HEK293T (cell line): ENCODE measurements around the gene NPIPB8.
"Not testable (repeated sequence)": the region's sequence is repeated elsewhere in the genome, so short reads cannot be mapped to it uniquely, and the experiment has no call there.

Experiments used
- CTCF ChIA-PET: fragments of 350-600 bp; formaldehyde crosslinking; extraction: SDS; loops from one replicate; lab custom pipeline; 2021; ENCODE audit warnings: antibody characterized with exemption, inconsistent platforms; lab: Yijun Ruan, JAX
- POLR2A ChIA-PET: fragments of 350-600 bp; formaldehyde crosslinking; extraction: SDS; loops from one replicate; lab custom pipeline; 2020; ENCODE audit warnings: antibody characterized with exemption, inconsistent platforms; lab: Yijun Ruan, JAX
- DNase-seq: peaks from one replicate; pipeline ENCODE4 v3.0.0; 2012; ENCODE audit warnings: mixed read lengths; ENCODE audit errors: extremely low spot score
- ARNT ChIP-seq: fragments of 450-650 bp; IDR thresholded peaks from 2 replicates; pipeline ENCODE4 v1.6.1; 2017; ENCODE audit warnings: mild to moderate bottlenecking
- BHLHE40 ChIP-seq: fragments of 450-650 bp; IDR thresholded peaks from 2 replicates; pipeline ENCODE4 v1.6.1; 2016; ENCODE audit warnings: mild to moderate bottlenecking, moderate library complexity, borderline replicate concordance
- CTBP1 ChIP-seq: fragments of 450-650 bp; IDR thresholded peaks from 2 replicates; pipeline ENCODE4 v1.6.1; 2016; ENCODE audit warnings: borderline replicate concordance
- ELF4 ChIP-seq: fragments of 450-650 bp; IDR thresholded peaks from 2 replicates; pipeline ENCODE4 v1.6.1; 2017; ENCODE audit warnings: antibody characterized with exemption
- FOXA1 ChIP-seq: fragments of 450-650 bp; IDR thresholded peaks from 2 replicates; pipeline ENCODE4 v1.6.1; 2016; ENCODE audit warnings: mild to moderate bottlenecking
- FOXK2 ChIP-seq: fragments of 450-650 bp; IDR thresholded peaks from 2 replicates; pipeline ENCODE4 v1.6.1; 2016; ENCODE audit warnings: mild to moderate bottlenecking
- FOXM1 ChIP-seq: fragments of 450-650 bp; IDR thresholded peaks from 2 replicates; pipeline ENCODE4 v1.6.1; 2017; ENCODE audit warnings: mild to moderate bottlenecking, borderline replicate concordance
- HDGF ChIP-seq: fragments of 450-650 bp; IDR thresholded peaks from 2 replicates; pipeline ENCODE4 v1.6.1; 2017; ENCODE audit warnings: antibody characterized with exemption, borderline replicate concordance
- L3MBTL2 ChIP-seq: fragments of 450-650 bp; conservative IDR thresholded peaks from 2 replicates; pipeline ENCODE4 v1.6.1; 2016; ENCODE audit warnings: mild to moderate bottlenecking
- LEF1 ChIP-seq: fragments of 450-650 bp; IDR thresholded peaks from 2 replicates; pipeline ENCODE4 v1.6.1; 2017; ENCODE audit warnings: mild to moderate bottlenecking, borderline replicate concordance
- NFRKB ChIP-seq: fragments of 450-650 bp; IDR thresholded peaks from 2 replicates; pipeline ENCODE4 v1.6.1; 2016; ENCODE audit warnings: mild to moderate bottlenecking, moderate library complexity
- SP1 ChIP-seq: fragments of 450-650 bp; IDR thresholded peaks from 2 replicates; pipeline ENCODE4 v1.6.1; 2017
- SUZ12 ChIP-seq: fragments of 450-650 bp; IDR thresholded peaks from 2 replicates; pipeline ENCODE4 v1.6.1; 2016; ENCODE audit warnings: mild to moderate bottlenecking
- TARDBP ChIP-seq: fragments of 450-650 bp; IDR thresholded peaks from 2 replicates; pipeline ENCODE4 v1.6.1; 2016
- ZNF384 ChIP-seq: fragments of 450-650 bp; IDR thresholded peaks from 2 replicates; pipeline ENCODE4 v1.6.1; 2016
- TF ChIP-seq, protein P1 (sequence below): fragments of 450-650 bp; IDR thresholded peaks from 2 replicates; pipeline ENCODE4 v1.6.1; 2016

Gene NPIPB8

DNA sequence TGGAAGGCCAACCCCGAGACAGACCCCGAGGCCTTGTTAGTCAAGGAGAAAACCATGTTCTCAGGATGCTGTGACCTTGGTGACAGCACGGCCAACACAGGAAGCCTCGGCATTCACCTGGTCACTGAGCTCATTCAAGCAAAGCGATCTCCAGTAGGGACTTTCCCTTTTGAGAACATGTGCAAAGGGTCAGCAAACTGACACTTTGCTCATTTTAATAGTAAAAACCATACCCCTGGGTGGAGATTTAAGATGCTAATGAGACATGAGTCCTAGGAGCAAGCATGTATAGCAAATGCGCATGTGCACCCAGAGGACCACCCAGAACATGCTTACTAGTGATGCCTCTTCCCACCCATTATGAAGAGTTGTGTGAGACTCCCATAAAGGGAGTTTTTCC, 35.3 kb upstream of the NPIPB8 start:
- ChIA-PET POLR2A (no interaction called here), CTCF (no interaction called here)
- no peak for DNase-seq
- TF ChIP-seq SUZ12: no peak
- no peak for TF ChIP-seq FOXM1
- TF ChIP-seq ARNT: no peak
- no peak for TF ChIP-seq HDGF
- no peak for TF ChIP-seq CTBP1
- no peak for TF ChIP-seq ELF4
- TF ChIP-seq FOXK2: no peak
- TF ChIP-seq LEF1: no peak
- no peak for TF ChIP-seq TARDBP
- TF ChIP-seq FOXA1: no peak
- TF ChIP-seq SP1: no peak
- TF ChIP-seq, protein P1, sequence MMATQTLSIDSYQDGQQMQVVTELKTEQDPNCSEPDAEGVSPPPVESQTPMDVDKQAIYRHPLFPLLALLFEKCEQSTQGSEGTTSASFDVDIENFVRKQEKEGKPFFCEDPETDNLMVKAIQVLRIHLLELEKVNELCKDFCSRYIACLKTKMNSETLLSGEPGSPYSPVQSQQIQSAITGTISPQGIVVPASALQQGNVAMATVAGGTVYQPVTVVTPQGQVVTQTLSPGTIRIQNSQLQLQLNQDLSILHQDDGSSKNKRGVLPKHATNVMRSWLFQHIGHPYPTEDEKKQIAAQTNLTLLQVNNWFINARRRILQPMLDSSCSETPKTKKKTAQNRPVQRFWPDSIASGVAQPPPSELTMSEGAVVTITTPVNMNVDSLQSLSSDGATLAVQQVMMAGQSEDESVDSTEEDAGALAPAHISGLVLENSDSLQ: no peak
- TF ChIP-seq BHLHE40: no peak
- no peak for TF ChIP-seq NFRKB
- no peak for TF ChIP-seq L3MBTL2
- no peak for TF ChIP-seq ZNF384

DNA sequence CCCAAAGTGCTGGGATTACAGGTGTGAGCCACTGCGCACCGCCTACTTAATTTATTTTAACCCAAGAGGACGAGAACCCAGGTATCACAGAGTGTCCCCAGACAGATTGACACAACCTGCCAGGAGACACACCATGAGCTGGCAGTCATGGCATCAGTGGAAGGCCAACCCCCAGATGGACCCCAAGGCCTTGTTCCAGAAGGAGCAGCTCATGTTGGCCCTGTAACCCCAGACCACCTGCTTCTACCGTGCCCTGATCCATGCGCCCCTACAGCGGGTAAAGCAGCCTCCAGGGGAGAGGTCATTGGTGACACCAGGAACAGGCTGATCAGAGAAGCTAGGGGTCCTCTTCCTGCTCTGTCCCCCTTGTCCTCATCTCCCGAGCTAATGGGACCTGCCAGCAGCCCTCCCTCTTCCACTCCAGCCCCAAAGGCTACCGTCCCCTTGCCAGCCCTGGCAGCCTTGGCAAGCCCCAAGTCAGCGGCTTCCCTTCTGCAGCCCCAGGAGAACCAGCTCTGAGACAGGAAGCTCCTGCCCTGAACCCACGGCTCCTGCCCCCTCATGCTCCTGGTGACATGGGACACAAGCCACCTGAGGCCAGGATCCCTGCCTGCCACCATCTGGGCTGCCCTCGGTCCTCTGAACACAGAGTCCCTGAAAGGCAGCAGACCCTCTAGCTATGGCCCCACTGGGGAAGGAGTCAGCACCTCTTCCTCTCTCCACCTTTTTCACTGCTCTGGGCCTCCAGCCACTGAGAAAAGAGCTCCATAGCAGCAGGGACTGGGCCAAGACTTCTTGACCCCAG, 34.3 kb upstream of the NPIPB8 start:
- POLR2A ChIA-PET: no interaction called here
- no peak for TF ChIP-seq BHLHE40
- TF ChIP-seq SP1: no peak
- TF ChIP-seq ZNF384: no peak
- TF ChIP-seq, protein P1: no peak
- TF ChIP-seq SUZ12: no peak
- TF ChIP-seq HDGF: no peak
- TF ChIP-seq FOXK2: no peak
- no peak for TF ChIP-seq LEF1
- TF ChIP-seq FOXA1: no peak
- no peak for TF ChIP-seq FOXM1
- TF ChIP-seq TARDBP: no peak
- no peak for TF ChIP-seq L3MBTL2
- no peak for TF ChIP-seq NFRKB
- no peak for TF ChIP-seq ELF4
- TF ChIP-seq ARNT: no peak
- no peak for TF ChIP-seq CTBP1
- CTCF ChIA-PET: no interaction called here
- DNase-seq: no peak

DNA sequence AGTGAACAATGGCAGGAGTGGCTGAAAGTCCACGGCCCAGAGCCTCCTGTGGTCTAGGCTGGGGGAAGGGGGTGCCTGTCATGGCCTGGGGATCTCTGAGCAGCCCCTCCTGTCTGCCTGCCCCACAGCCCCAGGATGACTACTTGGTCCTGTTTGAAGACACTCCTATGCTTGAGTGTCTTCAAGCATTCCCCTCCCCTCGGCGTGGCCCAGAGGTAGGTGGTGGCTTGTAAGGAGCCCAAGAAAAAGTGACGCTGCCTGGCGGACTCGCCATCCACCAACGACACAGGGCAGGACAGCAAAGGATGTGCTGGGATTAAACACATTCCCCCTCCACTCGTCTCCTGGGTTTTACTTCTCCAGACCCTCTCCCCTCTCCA, 33.7 kb upstream of the NPIPB8 start:
- CTCF ChIA-PET: no interaction called here
- POLR2A ChIA-PET: no interaction called here
- DNase-seq: no peak
- TF ChIP-seq ARNT: no peak
- no peak for TF ChIP-seq FOXK2
- TF ChIP-seq ZNF384: no peak
- no peak for TF ChIP-seq FOXM1
- TF ChIP-seq, protein P1: no peak
- TF ChIP-seq CTBP1: no peak

DNA sequence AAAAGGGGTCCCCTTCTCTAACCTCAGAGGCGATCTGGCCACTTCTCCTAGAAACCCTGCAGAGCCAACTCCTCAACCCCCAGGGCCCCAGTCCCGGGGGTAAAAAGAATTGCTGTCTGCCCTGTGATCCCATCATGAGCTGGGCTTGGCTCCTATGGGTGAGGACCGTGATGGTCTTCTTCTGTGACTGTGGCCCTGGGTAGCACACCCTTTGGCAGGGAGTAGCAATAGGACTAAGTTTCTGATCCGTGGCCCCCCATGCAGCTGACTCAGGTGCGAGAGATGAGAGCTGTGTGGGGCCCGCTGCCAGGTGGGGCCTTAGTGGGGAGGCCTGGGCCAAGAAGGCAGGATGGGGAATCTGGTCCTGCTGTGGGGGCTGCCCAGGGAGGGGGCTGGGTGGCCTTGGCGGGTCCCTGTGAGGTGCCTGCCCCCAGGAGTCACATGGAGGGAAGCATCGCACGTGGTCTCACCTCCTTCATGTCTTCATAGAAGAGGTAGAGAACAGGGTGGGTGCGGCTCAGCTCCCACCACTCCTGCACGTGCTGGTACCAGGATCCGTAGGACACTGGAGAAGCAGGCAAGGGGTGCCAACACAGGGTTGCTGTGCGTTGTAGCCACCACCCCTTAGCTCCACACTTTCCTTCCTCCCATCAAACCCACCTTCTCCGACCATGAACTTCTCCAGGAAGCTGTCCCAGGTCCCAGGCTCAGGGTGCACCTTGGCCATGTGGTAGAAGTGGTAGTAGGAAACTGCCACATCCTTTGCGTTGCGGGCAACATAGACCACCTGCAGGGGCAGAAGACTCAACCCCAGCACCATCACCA, 31.4 kb upstream of the NPIPB8 start:
- POLR2A ChIA-PET: no interaction called here
- DNase-seq: no peak
- TF ChIP-seq HDGF: no peak
- TF ChIP-seq FOXM1: no peak
- TF ChIP-seq ELF4: no peak
- TF ChIP-seq CTBP1: no peak
- TF ChIP-seq SP1: no peak
- TF ChIP-seq TARDBP: no peak
- no peak for TF ChIP-seq SUZ12
- no peak for TF ChIP-seq NFRKB
- CTCF ChIA-PET: no interaction called here

DNA sequence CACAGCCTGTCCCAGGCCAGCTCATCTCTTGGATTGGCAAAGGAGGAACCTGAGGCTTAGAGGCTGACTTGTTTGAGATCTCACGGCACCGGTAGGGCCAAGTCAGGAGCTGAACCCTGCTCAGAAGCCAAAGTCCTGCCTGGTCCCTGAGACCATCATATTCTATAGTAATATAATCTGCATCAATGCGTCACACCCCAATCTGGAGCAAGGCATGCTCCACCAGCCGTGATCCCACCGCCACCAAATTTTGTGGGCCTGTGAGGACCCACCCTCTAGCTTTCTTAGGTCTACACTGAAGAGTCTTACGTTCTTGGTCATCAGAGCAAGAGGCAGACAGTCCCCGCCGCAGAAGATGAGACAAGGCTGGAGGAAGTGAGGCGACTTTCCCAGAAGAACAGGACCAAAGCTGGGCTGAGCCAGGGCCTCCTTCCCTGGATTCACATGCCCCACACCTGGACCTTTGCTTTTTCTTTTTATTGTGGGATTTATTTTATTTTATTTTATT, 30.7 kb upstream of the NPIPB8 start:
- no peak for DNase-seq
- ChIA-PET POLR2A (no interaction called here), CTCF (no interaction called here)
- TF ChIP-seq NFRKB (no peak), BHLHE40 (no peak), ELF4 (no peak), ZNF384 (no peak), LEF1 (no peak), FOXA1 (no peak)

DNA sequence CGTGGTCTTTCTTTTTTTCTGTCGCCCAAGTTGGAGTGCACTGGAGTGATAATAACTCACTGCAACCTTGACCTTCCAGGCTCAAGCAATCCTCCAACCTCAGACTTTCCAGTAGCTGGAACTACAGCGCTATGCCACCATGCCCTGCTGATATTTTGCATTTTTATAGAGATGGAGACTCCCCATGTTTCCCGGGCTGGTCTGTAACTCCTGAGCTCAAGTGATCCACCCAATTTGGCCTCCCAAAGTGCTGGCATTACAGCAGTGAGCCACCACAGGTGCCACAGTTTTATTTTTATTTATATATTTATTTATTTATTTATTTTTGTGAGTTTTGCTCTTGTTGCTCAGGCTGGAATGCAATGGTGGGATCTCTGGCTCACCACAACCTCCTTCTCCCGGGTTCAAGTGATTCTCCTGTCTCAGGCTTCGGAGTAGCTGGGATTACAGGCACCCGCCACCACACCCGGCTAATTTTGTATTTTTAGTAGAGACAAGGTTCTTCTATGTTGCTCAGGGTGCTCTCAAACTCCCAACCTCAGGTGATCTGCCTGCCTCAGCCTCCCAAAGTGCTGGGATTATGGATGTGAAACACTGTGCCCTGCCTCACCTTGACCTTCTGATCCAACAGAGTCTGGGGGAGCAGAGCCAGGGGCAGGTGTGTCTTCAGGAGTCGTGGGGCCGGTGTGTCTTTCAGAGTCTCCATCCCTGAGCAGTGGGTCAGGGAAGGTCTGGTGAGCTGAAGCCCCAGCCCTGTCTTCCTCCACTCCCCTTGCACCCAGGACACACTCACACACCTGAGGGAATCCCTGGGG, 30.0 kb upstream of the NPIPB8 start:
- POLR2A ChIA-PET, CTCF ChIA-PET, DNase-seq: not testable (repeated sequence)

DNA sequence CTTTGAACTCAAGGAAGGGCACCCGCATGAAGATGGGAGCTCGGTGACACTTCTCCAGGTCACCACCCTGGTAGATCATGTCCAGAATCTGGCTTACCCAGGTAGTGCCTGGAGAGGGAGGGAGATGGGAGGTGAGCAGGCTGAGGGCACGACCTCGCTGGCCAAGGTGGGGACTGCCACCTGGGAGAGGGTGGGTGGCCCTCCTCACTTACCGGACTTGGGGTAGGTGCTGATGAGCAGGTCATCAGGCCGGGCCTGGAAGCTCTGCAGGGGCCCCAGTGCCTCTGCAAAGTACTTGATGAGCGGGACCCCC, 29.4 kb upstream of the NPIPB8 start:
- POLR2A ChIA-PET, CTCF ChIA-PET, DNase-seq: not testable (repeated sequence)

DNA sequence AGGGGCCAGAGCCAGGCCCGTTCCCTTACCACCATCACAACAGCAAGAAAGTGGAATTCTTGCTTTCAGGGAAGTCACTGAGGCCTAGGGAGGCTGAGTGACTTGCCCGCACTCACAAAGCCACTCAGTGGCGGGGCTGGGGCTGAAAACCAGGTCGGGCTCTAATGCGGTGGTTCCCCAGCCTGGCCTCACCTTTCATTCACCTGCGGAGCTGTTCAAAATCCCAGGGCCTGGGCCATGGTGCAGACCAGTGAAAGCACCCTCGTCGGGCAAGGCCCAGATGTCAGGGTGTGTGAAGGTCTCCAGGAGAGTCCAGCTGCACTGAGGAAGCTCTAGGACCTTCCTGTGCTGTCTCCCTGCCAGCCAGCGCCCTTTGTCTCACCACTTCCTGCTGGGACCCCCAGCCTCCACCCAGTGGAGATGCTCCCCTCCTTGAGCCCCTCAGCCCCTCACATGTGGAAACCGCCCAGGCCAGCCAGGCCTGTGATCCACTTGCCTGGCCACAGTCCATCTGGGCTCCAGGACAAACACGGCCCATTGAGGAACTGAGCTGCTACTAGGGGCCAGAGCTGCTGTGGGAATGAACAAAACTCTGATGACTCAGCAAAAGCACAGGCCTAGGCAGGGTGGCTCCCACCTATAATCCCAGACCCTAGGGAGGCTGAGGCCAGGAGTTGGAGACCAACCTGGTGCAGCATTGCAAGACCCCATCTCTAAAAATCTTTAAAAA, 28.8 kb upstream of the NPIPB8 start:
- CTCF ChIA-PET, DNase-seq: not testable (repeated sequence)
- POLR2A ChIA-PET: interaction anchor here (0.7 to 1.4 kb wide), 2 partner anchors 11 to 55 kb away, joined by 4 to 5 read pairs; partner anchors contain the start of gene SGF29
